Endothelial cell of umbilical vein (primary cell): ENCODE results near the gene XYLT1. TPM values are rescaled to one million over a fixed set of nuclear protein-coding genes. Genes with fewer than 3 reads are reported as not detected.

Experiments
- BruUV-seq: library from RNA; stranded (reverse); fragments of 400-500 nt; replicated peaks from 2 replicates; lab custom pipeline; 2021; lab: Mats Ljungman, UMichigan
- CTCF ChIA-PET: fragments of 300-600, 350-600 bp; sonication (Branson Sonifier 250); formaldehyde crosslinking; loops from one replicate; lab custom pipeline; 2021; ENCODE audit warnings: antibody characterized with exemption, inconsistent platforms; lab: Charles Lee
- POLR2A ChIA-PET: fragments of 300-600, 350-600 bp; sonication (Branson Sonifier 250); formaldehyde crosslinking; loops from one replicate; lab custom pipeline; 2021; ENCODE audit warnings: antibody characterized with exemption, inconsistent platforms; lab: Charles Lee
- DNase-seq: peaks from one replicate; pipeline ENCODE4 v3.0.0-alpha.2; 2011; ENCODE audit warnings: low read depth, low spot score
- FAIRE-seq: peaks from 2 replicates; lab custom pipeline; 2011; peaks lifted over from hg19 to GRCh38; lab: Jason Lieb, UNC
- H2AFZ ChIP-seq: 2 replicates; pipeline ENCODE4 v1.6.0; 2012; ENCODE audit warnings: low read depth, low read length, control low read depth, inconsistent platforms
- H3K27ac ChIP-seq: 2 replicates; pipeline ENCODE4 v1.5.1; 2011; ENCODE audit warnings: low read depth, mild to moderate bottlenecking, control low read depth, low read length, moderate library complexity; ENCODE audit not compliant: insufficient read depth
- H3K27me3 ChIP-seq, 2 experiments: 2 replicates each; pipeline versions ENCODE4 v1.6.0 to v1.6.1; 2011; ENCODE audit warnings: low read length in 2 of 2, mixed read lengths in 1 of 2; ENCODE audit not compliant: control insufficient read depth in 2 of 2, insufficient read depth in 2 of 2
- H3K36me3 ChIP-seq, 2 experiments: 2 replicates in 1 of 2; 3 replicates in 1 of 2; pipeline ENCODE4 v1.5.1; 2011; ENCODE audit warnings: low read length in 2 of 2, mild to moderate bottlenecking in 1 of 2, moderate library complexity in 1 of 2; ENCODE audit not compliant: control insufficient read depth in 2 of 2, insufficient read depth in 2 of 2; ENCODE audit errors: extremely low read depth in 1 of 2
- H3K4me1 ChIP-seq: 3 replicates; pipeline ENCODE4 v1.5.1; 2011; ENCODE audit warnings: mild to moderate bottlenecking, low read length; ENCODE audit not compliant: control insufficient read depth, insufficient read depth; ENCODE audit errors: extremely low read depth
- H3K4me2 ChIP-seq: 2 replicates; pipeline ENCODE4 v1.6.1; 2011; ENCODE audit warnings: low read length, control low read depth, mixed read lengths; ENCODE audit not compliant: insufficient read depth
- H3K4me3 ChIP-seq, 3 experiments: fragments of 200-600 bp in 1 of 3; sonication (generic), shearing (Covaris generic) in 1 of 3; replicated peaks in 1 of 3; 2 replicates each; pipeline ENCODE4 v1.5.1; 2011 to 2016; ENCODE audit warnings: control low read depth in 3 of 3, low read length in 3 of 3, mild to moderate bottlenecking in 2 of 3, inconsistent platforms in 1 of 3, low read depth in 1 of 3, moderate library complexity in 1 of 3; ENCODE audit not compliant: insufficient read depth in 1 of 3
- H3K79me2 ChIP-seq: 2 replicates; pipeline ENCODE4 v1.6.0; 2012; ENCODE audit warnings: low read length, inconsistent platforms; ENCODE audit not compliant: control insufficient read depth, insufficient read depth
- H3K9ac ChIP-seq: replicated peaks from 2 replicates; pipeline ENCODE3; 2011; ENCODE audit warnings: low read length, control low read depth; ENCODE audit not compliant: insufficient read depth; ENCODE audit errors: extremely low read depth
- H3K9me1 ChIP-seq: replicated peaks from 3 replicates; pipeline ENCODE4 v1.6.0; 2011; ENCODE audit warnings: mild to moderate bottlenecking, low read length; ENCODE audit not compliant: control insufficient read depth, insufficient read depth; ENCODE audit errors: extremely low read depth
- H3K9me3 ChIP-seq: replicated peaks from 2 replicates; pipeline ENCODE4 v1.5.1; 2012; ENCODE audit warnings: low read length, inconsistent platforms; ENCODE audit not compliant: control insufficient read depth, insufficient read depth
- H4K20me1 ChIP-seq: replicated peaks from 2 replicates; pipeline ENCODE3; 2011; ENCODE audit warnings: mild to moderate bottlenecking, low read length; ENCODE audit not compliant: control insufficient read depth, insufficient read depth; ENCODE audit errors: extremely low read depth
- CTCF ChIP-seq, 2 donors: IDR thresholded peaks; 1 replicate in 1 of 2; 2 replicates in 1 of 2; pipeline ENCODE4 v1.5.1; 2011; ENCODE audit warnings: low read length in 2 of 2, mild to moderate bottlenecking in 2 of 2, moderate library complexity in 2 of 2, control low read depth in 1 of 2, inconsistent platforms in 1 of 2, low read depth in 1 of 2; ENCODE audit not compliant: insufficient read depth in 1 of 2; ENCODE audit errors: extremely low read depth in 1 of 2
- FOS ChIP-seq: IDR thresholded peaks from 2 replicates; pipeline ENCODE4 v1.6.1; 2011; ENCODE audit warnings: mild to moderate bottlenecking, low read length, moderate library complexity, borderline replicate concordance; ENCODE audit not compliant: insufficient read depth
- GATA2 ChIP-seq: IDR thresholded peaks from 2 replicates; pipeline ENCODE4 v1.7.0; 2011; ENCODE audit warnings: low read depth, mild to moderate bottlenecking, moderate library complexity, mixed read lengths, low read length; ENCODE audit not compliant: insufficient read length, insufficient read depth
- JUN ChIP-seq: IDR thresholded peaks from 2 replicates; pipeline ENCODE4 v1.6.1; 2011; ENCODE audit warnings: borderline replicate concordance, low read depth; ENCODE audit not compliant: insufficient read length, insufficient read depth
- MYC ChIP-seq: IDR thresholded peaks from one replicate; pipeline ENCODE4 v1.6.1; 2011; ENCODE audit warnings: mild to moderate bottlenecking, low read depth, low read length
- POLR2A ChIP-seq: IDR thresholded peaks from 2 replicates; pipeline ENCODE4 v1.6.1; 2012; ENCODE audit warnings: low read depth, mild to moderate bottlenecking, control low read depth, low read length
- dilution Hi-C: fragments of 300-500 bp; cut with MboI; formaldehyde crosslinking; loops from one replicate; pipeline ENCODE4 v1.15.0; 2019; ENCODE audit warnings: low sequenced_read_pairs; ENCODE audit not compliant: extremely low pct_ligation_motif_present
- intact Hi-C: fragments of 100-400 bp; cut with micrococcal nuclease; formaldehyde crosslinking; loops from one replicate; pipeline ENCODE4 v1.10.0; 2022
- polyA plus RNA-seq, 4 experiments: library from polyadenylated mRNA; depleted of rRNA in 3 of 4; stranded (reverse) in 3 of 4; unstranded in 1 of 4; fragments of >200 nt; gene quantifications; 2 replicates each; pipeline versions ENCODE4 v1.2.1 to v1.2.3, GENCODE V29; 2011 to 2012; ENCODE audit warnings: missing spikeins in 1 of 4
- total RNA-seq: library from RNA; stranded (reverse); gene quantifications from 2 replicates; pipeline ENCODE4 v1.2.3, GENCODE V29; 2021
- TF ChIP-seq, protein P1 (sequence below): IDR thresholded peaks from 2 replicates; pipeline ENCODE4 v1.6.1; 2011; ENCODE audit not compliant: insufficient read depth, insufficient read length

The XYLT1 gene
- total and polyA plus RNA-seq, 2 donors (not counting 3 experiments of a cell fraction or from before 2014, with no cell fraction given), result 0.63 to 2.9 TPM

- no peaks in the 10 kb centered on the region for H4K20me1 ChIP-seq
- no peaks in the 10 kb centered on the region for H3K36me3 ChIP-seq
- H3K4me1 ChIP-seq, result no peaks in the 10 kb centered on the region
- no peak overlapping the region for H3K4me3 ChIP-seq
- no peak for TF ChIP-seq FOS
- TF ChIP-seq POLR2A, result no peak
- no peak for TF ChIP-seq MYC
- TF ChIP-seq, protein P1, sequence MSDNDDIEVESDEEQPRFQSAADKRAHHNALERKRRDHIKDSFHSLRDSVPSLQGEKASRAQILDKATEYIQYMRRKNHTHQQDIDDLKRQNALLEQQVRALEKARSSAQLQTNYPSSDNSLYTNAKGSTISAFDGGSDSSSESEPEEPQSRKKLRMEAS, result no peak
- no peak for TF ChIP-seq GATA2
- H3K27ac ChIP-seq, result no peak overlapping the region
- no TSS peak for BruUV-seq
- dilution Hi-C loops, result no loop called here
- ChIA-PET CTCF (no interaction called here), POLR2A (no interaction called here)
- H3K27me3 ChIP-seq, result no peaks in the 10 kb centered on the region
- no peak for FAIRE-seq
- no peak overlapping the region for H3K4me2 ChIP-seq
- no peak overlapping the region for H2AFZ ChIP-seq
- no peak overlapping the region for H3K9ac ChIP-seq
- no peaks in the 10 kb centered on the region for H3K9me3 ChIP-seq
- H3K79me2 ChIP-seq, result no peaks in the 10 kb centered on the region
- DNase-seq, result no peak
- no peaks in the 10 kb centered on the region for H3K9me1 ChIP-seq
- intact Hi-C loops, result no loop called here
Observed at GRCh38 chr16:17311333-17312093, 159.2 kb downstream of the XYLT1 start.

- H3K36me3 ChIP-seq, result no peaks in the 10 kb centered on the region
- CTCF ChIA-PET, result no interaction called here
- intact Hi-C loops, result loop anchor here (10.0 kb wide), 1 partner anchor 155 kb away; no protein-coding TSS in a partner anchor
- no peaks in the 10 kb centered on the region for H3K27me3 ChIP-seq
- H2AFZ ChIP-seq, result no peak overlapping the region
- DNase-seq (no peak), FAIRE-seq (no peak)
- H3K4me3 ChIP-seq, result no peak overlapping the region
- no peaks in the 10 kb centered on the region for H3K4me1 ChIP-seq
- H4K20me1 ChIP-seq, result no peaks in the 10 kb centered on the region
- dilution Hi-C loops, result no loop called here
- H3K27ac ChIP-seq, result no peak overlapping the region
- H3K4me2 ChIP-seq, result no peak overlapping the region
- POLR2A ChIA-PET, result no interaction called here
- no peaks in the 10 kb centered on the region for H3K9me3 ChIP-seq
- BruUV-seq, result no TSS peak
- no peaks in the 10 kb centered on the region for H3K79me2 ChIP-seq
- H3K9me1 ChIP-seq, result no peaks in the 10 kb centered on the region
- H3K9ac ChIP-seq, result no peak overlapping the region
- TF ChIP-seq POLR2A (no peak), JUN (no peak), FOS (no peak), CTCF (IDR thresholded peaks at IDR 0.05; ENCODE audit: extremely low read depth in 1 of 2, insufficient read depth in 1 of 2, low read depth in 1 of 2, low read length in 2 of 2) (no peak)
Observed at GRCh38 chr16:17309510-17309909, 161.2 kb downstream of the XYLT1 start.
